CD4-positive, alpha-beta memory T cell (primary cell): ENCODE measurements around the gene RET. TPM values are rescaled to one million over a fixed set of nuclear protein-coding genes. Genes with fewer than 3 reads are reported as not detected.

Source experiments
- CTCF ChIA-PET: fragments of 350-600 bp; sonication (Branson Sonifier 250); formaldehyde crosslinking; loops from one replicate; lab custom pipeline; 2021; ENCODE audit warnings: inconsistent platforms; ENCODE audit not compliant: partially characterized antibody; lab: Charles Lee
- POLR2A ChIA-PET: fragments of 350-600 bp; sonication (Branson Sonifier 250); formaldehyde crosslinking; loops from one replicate; lab custom pipeline; 2021; ENCODE audit not compliant: partially characterized antibody; lab: Charles Lee
- DNase-seq, 5 donors: peaks; one replicate each; pipeline versions ENCODE4 v3.0.0 to v3.0.0-alpha.2; 2020 to 2022; ENCODE audit warnings: mixed read lengths in 1 of 5
- H3K27ac ChIP-seq: one replicate; pipeline ENCODE4 v1.7.0; 2013; ENCODE audit warnings: low read depth, low read length
- H3K27me3 ChIP-seq: 2 replicates; pipeline ENCODE4 v1.7.0; 2013; ENCODE audit warnings: mild to moderate bottlenecking, low read length, moderate library complexity; ENCODE audit not compliant: insufficient read depth
- H3K36me3 ChIP-seq: 2 replicates; pipeline ENCODE4 v1.7.0; 2013; ENCODE audit warnings: mild to moderate bottlenecking, low read length, moderate library complexity; ENCODE audit not compliant: insufficient read depth
- H3K4me1 ChIP-seq: 2 replicates; pipeline ENCODE4 v1.7.0; 2013; ENCODE audit warnings: mild to moderate bottlenecking, low read length, moderate library complexity; ENCODE audit not compliant: insufficient read depth
- H3K4me3 ChIP-seq, 2 donors: one replicate each; pipeline ENCODE4 v1.7.0; 2013; ENCODE audit warnings: low read length in 2 of 2, mild to moderate bottlenecking in 1 of 2
- H3K9me3 ChIP-seq, 2 donors: one replicate each; pipeline ENCODE4 v1.7.0; 2013; ENCODE audit warnings: low read length in 2 of 2, control low read depth in 1 of 2; ENCODE audit not compliant: control insufficient read depth in 1 of 2
- H3K27ac Mint-ChIP-seq, 7 donors: one replicate each; pipeline ENCODE4 v1.8.0; 2020 to 2021; ENCODE audit warnings: mixed read lengths in 7 of 7, mild to moderate bottlenecking in 6 of 7, inconsistent platforms in 3 of 7, moderate library complexity in 3 of 7
- H3K27me3 Mint-ChIP-seq, 2 donors: one replicate each; pipeline ENCODE4 v1.8.0; 2020 to 2021; ENCODE audit warnings: mixed read lengths in 2 of 2
- H3K36me3 Mint-ChIP-seq, 2 donors: one replicate each; pipeline ENCODE4 v1.8.0; 2020 to 2021; ENCODE audit warnings: mixed read lengths in 2 of 2, inconsistent platforms in 1 of 2, mild to moderate bottlenecking in 1 of 2
- H3K4me1 Mint-ChIP-seq, 4 donors: one replicate each; pipeline ENCODE4 v1.8.0; 2020 to 2021; ENCODE audit warnings: mixed read lengths in 4 of 4, mild to moderate bottlenecking in 1 of 4
- H3K4me3 Mint-ChIP-seq, 8 donors: one replicate each; pipeline ENCODE4 v1.8.0; 2020 to 2021; ENCODE audit warnings: mixed read lengths in 8 of 8, mild to moderate bottlenecking in 7 of 8, moderate library complexity in 6 of 8, inconsistent platforms in 3 of 8
- H3K9me3 Mint-ChIP-seq, 8 donors: one replicate each; pipeline ENCODE4 v1.8.0; 2020 to 2021; ENCODE audit warnings: mixed read lengths in 8 of 8, mild to moderate bottlenecking in 5 of 8, inconsistent platforms in 3 of 8, moderate library complexity in 1 of 8
- intact Hi-C: fragments of 100-400 bp; cut with micrococcal nuclease; formaldehyde crosslinking; loops from one replicate; pipeline ENCODE4 v1.15.1; 2023
- polyA plus RNA-seq, 2 donors: library from polyadenylated mRNA; unstranded; fragments of 300-500 nt; fragmentation: Illumina TruSeq; gene quantifications; one replicate each; pipeline ENCODE4 v1.2.3, GENCODE V29; 2021
- total RNA-seq, 2 experiments: library from RNA; stranded (reverse); gene quantifications; one replicate each; pipeline ENCODE4 v1.2.3, GENCODE V29; 2021

Gene RET
- total and polyA plus RNA-seq, 4 experiments from 2014 or later = not detected

- Mint-ChIP-seq H3K9me3 (no peaks in the 10 kb centered on the region), H3K27me3 (peaks cover 0 to 1% of the 10 kb centered on the region in 2 donors), H3K4me3 (peak overlapping the region in 6 of 8 donors; percentile 43 to 67 (median 47)), H3K4me1 (peaks cover 12 to 27% (median 19%) of the 10 kb centered on the region in 4 donors), H3K27ac (peak overlapping the region; percentile 75 to 95 (median 85)), H3K36me3 (no peaks in the 10 kb centered on the region)
- ChIA-PET CTCF (interaction anchor here (0.9 kb wide), 1 partner anchor 28 kb away, joined by 3 read pairs; no protein-coding TSS in a partner anchor), POLR2A (interaction anchor here (0.6 to 4.3 kb wide), 3 partner anchors 18 to 674 kb away, joined by 3 to 39 read pairs (median 4); partner anchors contain the start of gene CSGALNACT2)
- Histone ChIP-seq H3K4me1 (peaks cover 21% of the 10 kb centered on the region), H3K27me3 (no peaks in the 10 kb centered on the region), H3K36me3 (no peaks in the 10 kb centered on the region), H3K9me3 (no peaks in the 10 kb centered on the region), H3K27ac (peak overlapping the region; percentile 16), H3K4me3 (no peak overlapping the region)
- intact Hi-C loops = no loop called here
- DNase-seq = no peak
These were observed 43.5 kb downstream of the RET start for GRCh38 chr10:43120116-43120928.

- H3K27ac ChIP-seq = peak overlapping the region; percentile 16
- H3K4me3 ChIP-seq = no peak overlapping the region
- intact Hi-C loops = no loop called here
- Mint-ChIP-seq H3K36me3 (no peaks in the 10 kb centered on the region), H3K27ac (peak overlapping the region; percentile 75 to 95 (median 85)), H3K27me3 (peaks cover 0 to 1% of the 10 kb centered on the region in 2 donors), H3K4me3 (peak overlapping the region in 7 of 8 donors; percentile 9 to 67 (median 45)), H3K4me1 (peaks cover 12 to 27% (median 19%) of the 10 kb centered on the region in 4 donors), H3K9me3 (no peaks in the 10 kb centered on the region)
- peak; percentile 26 to 69 (median 52) for DNase-seq
- H3K9me3 ChIP-seq = no peaks in the 10 kb centered on the region
- peaks cover 21% of the 10 kb centered on the region for H3K4me1 ChIP-seq
- no peaks in the 10 kb centered on the region for H3K27me3 ChIP-seq
- ChIA-PET CTCF (no interaction called here), POLR2A (interaction anchor here (1.0 to 4.3 kb wide), 2 partner anchors 16 to 17 kb away, joined by 3 to 39 read pairs; partner anchors contain the start of gene CSGALNACT2)
- H3K36me3 ChIP-seq = no peaks in the 10 kb centered on the region
These were observed 44.1 kb downstream of the RET start for GRCh38 chr10:43120929-43121314.

GRCh38 chr10:43121444-43121843, 44.6 kb downstream of the RET start:
- Histone ChIP-seq H3K4me3 (no peak overlapping the region), H3K9me3 (no peaks in the 10 kb centered on the region), H3K27ac (peak overlapping the region; percentile 16), H3K27me3 (no peaks in the 10 kb centered on the region), H3K36me3 (no peaks in the 10 kb centered on the region), H3K4me1 (peaks cover 21% of the 10 kb centered on the region)
- peak overlapping the region in 2 of 8 donors; percentile 20 to 67 for H3K4me3 Mint-ChIP-seq
- POLR2A ChIA-PET = interaction anchor here (1.0 to 4.3 kb wide), 2 partner anchors 17 kb away, joined by 3 to 39 read pairs; partner anchors contain the start of gene CSGALNACT2
- peaks cover 13 to 27% (median 19%) of the 10 kb centered on the region in 4 donors for H3K4me1 Mint-ChIP-seq
- intact Hi-C loops = no loop called here
- CTCF ChIA-PET = no interaction called here
- no peaks in the 10 kb centered on the region for H3K36me3 Mint-ChIP-seq
- peak overlapping the region in 6 of 7 donors; percentile 76 to 95 (median 87) for H3K27ac Mint-ChIP-seq
- H3K9me3 Mint-ChIP-seq = no peaks in the 10 kb centered on the region
- no peak for DNase-seq
- peaks cover 0 to 1% of the 10 kb centered on the region in 2 donors for H3K27me3 Mint-ChIP-seq

GRCh38 chr10:43122096-43122495, 45.2 kb downstream of the RET start:
- Mint-ChIP-seq H3K9me3 (no peaks in the 10 kb centered on the region), H3K27me3 (peaks cover 0 to 1% of the 10 kb centered on the region in 2 donors), H3K36me3 (no peaks in the 10 kb centered on the region), H3K4me3 (no peak overlapping the region), H3K4me1 (peaks cover 17 to 28% (median 24%) of the 10 kb centered on the region in 4 donors), H3K27ac (peak overlapping the region in 3 of 7 donors; percentile 16 to 95 (median 35))
- CTCF ChIA-PET = interaction anchor here (1.0 kb wide), 1 partner anchor 16 kb away, joined by 3 read pairs; the partner anchor contains the start of gene CSGALNACT2
- H3K36me3 ChIP-seq = no peaks in the 10 kb centered on the region
- no peak for DNase-seq
- H3K4me1 ChIP-seq = peaks cover 21% of the 10 kb centered on the region
- no peak overlapping the region for H3K27ac ChIP-seq
- POLR2A ChIA-PET = interaction anchor here (0.6 to 4.3 kb wide), 2 partner anchors 16 to 335 kb away, joined by 4 to 39 read pairs; partner anchors contain the start of gene CSGALNACT2
- H3K4me3 ChIP-seq = no peak overlapping the region
- H3K9me3 ChIP-seq = no peaks in the 10 kb centered on the region
- H3K27me3 ChIP-seq = no peaks in the 10 kb centered on the region
- intact Hi-C loops = no loop called here

GRCh38 chr10:43122826-43123225, 46.0 kb downstream of the RET start:
- H3K36me3 Mint-ChIP-seq = no peaks in the 10 kb centered on the region
- peaks cover 17 to 32% (median 24%) of the 10 kb centered on the region in 4 donors for H3K4me1 Mint-ChIP-seq
- no peaks in the 10 kb centered on the region for H3K36me3 ChIP-seq
- intact Hi-C loops = no loop called here
- no peak overlapping the region for H3K27ac ChIP-seq
- peaks cover 21% of the 10 kb centered on the region for H3K4me1 ChIP-seq
- no peak overlapping the region for H3K27ac Mint-ChIP-seq
- H3K4me3 ChIP-seq = no peak overlapping the region
- no peaks in the 10 kb centered on the region for H3K9me3 ChIP-seq
- CTCF ChIA-PET = interaction anchor here (1.0 kb wide), 1 partner anchor 15 kb away, joined by 3 read pairs; the partner anchor contains the start of gene CSGALNACT2
- H3K27me3 ChIP-seq = no peaks in the 10 kb centered on the region
- peaks cover 0 to 1% of the 10 kb centered on the region in 2 donors for H3K27me3 Mint-ChIP-seq
- H3K9me3 Mint-ChIP-seq = no peaks in the 10 kb centered on the region
- POLR2A ChIA-PET = interaction anchor here (0.6 to 4.3 kb wide), 2 partner anchors 15 to 334 kb away, joined by 4 to 39 read pairs; partner anchors contain the start of gene CSGALNACT2
- H3K4me3 Mint-ChIP-seq = no peak overlapping the region
- no peak for DNase-seq

GRCh38 chr10:43123361-43124093, 46.7 kb downstream of the RET start:
- Mint-ChIP-seq H3K4me1 (peaks cover 17 to 32% (median 24%) of the 10 kb centered on the region in 4 donors), H3K27me3 (peaks cover 0 to 1% of the 10 kb centered on the region in 2 donors), H3K36me3 (no peaks in the 10 kb centered on the region), H3K9me3 (no peaks in the 10 kb centered on the region), H3K27ac (peak overlapping the region in 2 of 7 donors; percentile 17 to 70), H3K4me3 (no peak overlapping the region)
- H3K27me3 ChIP-seq = no peaks in the 10 kb centered on the region
- H3K27ac ChIP-seq = no peak overlapping the region
- H3K9me3 ChIP-seq = no peaks in the 10 kb centered on the region
- ChIA-PET POLR2A (interaction anchor here (1.0 to 4.3 kb wide), 2 partner anchors 15 kb away, joined by 5 to 39 read pairs; partner anchors contain the start of gene CSGALNACT2), CTCF (interaction anchor here (1.0 to 1.3 kb wide), 2 partner anchors 14 to 169 kb away, joined by 3 read pairs; partner anchors contain the start of gene CSGALNACT2)
- intact Hi-C loops = no loop called here
- DNase-seq = no peak
- no peak overlapping the region for H3K4me3 ChIP-seq
- H3K36me3 ChIP-seq = no peaks in the 10 kb centered on the region
- peaks cover 21% of the 10 kb centered on the region for H3K4me1 ChIP-seq
